HepG2 (cell line): ENCODE measurements around the gene MLLT11. TPM values are rescaled to one million over a fixed set of nuclear protein-coding genes. Genes with fewer than 3 reads are reported as not detected.

Experiments
- FIP1L1 ChIP-seq: fragments of 200-400 bp; formaldehyde crosslinking; IDR thresholded peaks from 2 replicates; pipeline ENCODE4 v1.6.1; 2018; ENCODE audit warnings: low read depth, mild to moderate bottlenecking, low read length, moderate library complexity, borderline replicate concordance; ENCODE audit not compliant: insufficient read depth
- MAFF ChIP-seq: IDR thresholded peaks from 2 replicates; pipeline ENCODE4 v1.6.1; 2011; ENCODE audit warnings: low read depth, low read length, improper control_type of control experiment
- NFE2L1 ChIP-seq: sonication (generic); formaldehyde crosslinking; IDR thresholded peaks from 2 replicates; pipeline ENCODE4 v1.4.0; 2020; ENCODE audit warnings: missing genetic modification reagents, mild to moderate bottlenecking, borderline replicate concordance
- POGK ChIP-seq: sonication (generic); formaldehyde crosslinking; conservative IDR thresholded peaks from 2 replicates; pipeline ENCODE4 v1.8.0; 2022; ENCODE audit warnings: mild to moderate bottlenecking, moderate library complexity, missing genetic modification reagents
- POLR2AphosphoS5 ChIP-seq: IDR thresholded peaks from 2 replicates; pipeline ENCODE4 v1.6.1; 2012; ENCODE audit warnings: low read depth, low read length
- POLR2G ChIP-seq: fragments of 200-400 bp; formaldehyde crosslinking; IDR thresholded peaks from 2 replicates; pipeline ENCODE4 v1.6.1; 2018; ENCODE audit warnings: mild to moderate bottlenecking, low read depth, low read length, moderate library complexity
- PRDM10 ChIP-seq: sonication (generic); formaldehyde crosslinking; IDR thresholded peaks from 2 replicates; pipeline ENCODE4 v1.4.0; 2020; ENCODE audit warnings: low read depth, missing genetic modification reagents
- RAD21 ChIP-seq: fragments of 450-650 bp; formaldehyde crosslinking; IDR thresholded peaks from 2 replicates; pipeline ENCODE4 v1.5.0; 2020; ENCODE audit warnings: mild to moderate bottlenecking
- RBM39 ChIP-seq: fragments of 200-400 bp; formaldehyde crosslinking; IDR thresholded peaks from one replicate; pipeline ENCODE4 v1.6.1; 2018; ENCODE audit warnings: antibody characterized with exemption, mild to moderate bottlenecking, low read depth, low read length; ENCODE audit not compliant: poor library complexity, severe bottlenecking
- TFDP2 ChIP-seq: sonication (generic); formaldehyde crosslinking; IDR thresholded peaks from 2 replicates; pipeline ENCODE4 v1.4.0; 2020; ENCODE audit warnings: missing genetic modification reagents
- ZBTB25 ChIP-seq: IDR thresholded peaks from 2 replicates; pipeline ENCODE4 v1.6.1; 2018; ENCODE audit warnings: missing genetic modification reagents
- ZFP37 ChIP-seq: sonication (generic); formaldehyde crosslinking; IDR thresholded peaks from 2 replicates; pipeline ENCODE4 v1.4.0; 2020; ENCODE audit warnings: missing genetic modification reagents, borderline replicate concordance
- ZNF687 ChIP-seq: sonication (generic); formaldehyde crosslinking; IDR thresholded peaks from 2 replicates; pipeline ENCODE4 v1.5.1; 2020; ENCODE audit warnings: mild to moderate bottlenecking, missing genetic modification reagents, moderate library complexity
- ZNF740 ChIP-seq: sonication (generic); formaldehyde crosslinking; IDR thresholded peaks from 2 replicates; pipeline ENCODE4 v1.4.0; 2020; ENCODE audit warnings: missing genetic modification reagents
- polyA plus RNA-seq, 8 experiments: library from polyadenylated mRNA; depleted of rRNA in 3 of 8; stranded (reverse) in 7 of 8; unstranded in 1 of 8; fragments of >200 nt; fragmentation: Illumina TruSeq in 4 of 8; extraction: Trizol in 4 of 8; gene quantifications; 2 replicates each; pipeline versions ENCODE4 v1.2.1 to v1.2.3, GENCODE V29; 2011 to 2016; ENCODE audit warnings: low read depth in 4 of 8, missing spikeins in 1 of 8, mixed read lengths in 1 of 8; ENCODE audit not compliant: insufficient read depth in 1 of 8
- total RNA-seq, 5 experiments: library from RNA; depleted of rRNA; stranded (reverse); fragments of >200 nt; fragmentation: Illumina TruSeq; extraction: Trizol; gene quantifications; 2 replicates each; pipeline ENCODE4 v1.2.3, GENCODE V29; 2016; ENCODE audit warnings: low read depth in 1 of 5

MLLT11 gene
- total and polyA plus RNA-seq, 2 of the 13 experiments (the other 11 are each of a cell fraction or from before 2014, with no cell fraction given): 0.21 to 0.22 TPM

GRCh38 chr1:151047591-151047924, 12.6 kb upstream of the MLLT11 start, which contains the start of gene C1orf56 (continued):
- peak; percentile 27; the same call in 1 of the 2 replicates for TF ChIP-seq POGK (CRISPR knock-in tag)
- no peak for TF ChIP-seq FIP1L1
- TF ChIP-seq MAFF: no peak
- no peak for TF ChIP-seq ZNF687 (CRISPR knock-in tag)
- TF ChIP-seq POLR2AphosphoS5: peak; percentile 65
- TF ChIP-seq POLR2G: peak; percentile 76
- TF ChIP-seq ZFP37 (CRISPR knock-in tag): no peak
- TF ChIP-seq NFE2L1 (CRISPR knock-in tag): no peak
- TF ChIP-seq RAD21 (CRISPR knock-in tag): peak; percentile 42; the same call in 1 of the 2 replicates
- no peak for TF ChIP-seq PRDM10 (CRISPR knock-in tag)
- no peak for TF ChIP-seq RBM39
- TF ChIP-seq ZBTB25: peak; percentile 43; the same call in 1 of the 2 replicates
- no peak for TF ChIP-seq ZNF740
- peak; percentile 64; the same call in 1 of the 2 replicates for TF ChIP-seq TFDP2 (CRISPR knock-in tag)
